GM18858 (cell line): ENCODE measurements around the gene ARHGEF26.

Experiments used
- ATAC-seq: cut with Tn5 transposase; IDR thresholded peaks from one replicate; pipeline ENCODE4 v1.9.1; 2021; ENCODE audit not compliant: unreplicated experiment

Gene ARHGEF26

GRCh38 chr3:154151969-154152368, 30.8 kb downstream of the ARHGEF26 start:
- no peak for ATAC-seq

- no peak for ATAC-seq
Measured at GRCh38 chr3:154152741-154153140, 31.6 kb downstream of the ARHGEF26 start.

- ATAC-seq = no peak
Measured at GRCh38 chr3:154156530-154156929, 35.3 kb downstream of the ARHGEF26 start.

GRCh38 chr3:154161806-154162205, 40.6 kb downstream of the ARHGEF26 start:
- no peak for ATAC-seq

- ATAC-seq = no peak
Measured at GRCh38 chr3:154164387-154164786, 43.2 kb downstream of the ARHGEF26 start.

GRCh38 chr3:154168998-154169795, 48.0 kb downstream of the ARHGEF26 start:
- no peak for ATAC-seq

GRCh38 chr3:154169796-154170110, 48.6 kb downstream of the ARHGEF26 start:
- ATAC-seq = no peak

GRCh38 chr3:154170300-154170699, 49.1 kb downstream of the ARHGEF26 start:
- no peak for ATAC-seq

- no peak for ATAC-seq
Measured at GRCh38 chr3:154175041-154175440, 53.9 kb downstream of the ARHGEF26 start.

GRCh38 chr3:154176036-154176435, 54.8 kb downstream of the ARHGEF26 start:
- ATAC-seq = no peak

GRCh38 chr3:154177406-154177805, 56.2 kb downstream of the ARHGEF26 start:
- no peak for ATAC-seq

GRCh38 chr3:154178172-154178571, 57.0 kb downstream of the ARHGEF26 start:
- ATAC-seq = no peak

- no peak for ATAC-seq
Measured at GRCh38 chr3:154180836-154181691, 59.9 kb downstream of the ARHGEF26 start.

GRCh38 chr3:154182322-154182922, 61.2 kb downstream of the ARHGEF26 start:
- ATAC-seq = no peak

GRCh38 chr3:154182975-154183374, 61.8 kb downstream of the ARHGEF26 start:
- ATAC-seq = no peak

GRCh38 chr3:154184582-154184981, 63.4 kb downstream of the ARHGEF26 start:
- ATAC-seq = no peak

- no peak for ATAC-seq
Measured at GRCh38 chr3:154188437-154188836, 67.2 kb downstream of the ARHGEF26 start.

- no peak for ATAC-seq
Measured at GRCh38 chr3:154188846-154189245, 67.7 kb downstream of the ARHGEF26 start.

- no peak for ATAC-seq
Measured at GRCh38 chr3:154191520-154191919, 70.3 kb downstream of the ARHGEF26 start.

- no peak for ATAC-seq
Measured at GRCh38 chr3:154192225-154192624, 71.0 kb downstream of the ARHGEF26 start.

GRCh38 chr3:154193000-154193615, 71.9 kb downstream of the ARHGEF26 start:
- no peak for ATAC-seq
